GM23338 (cell line): ENCODE results near the gene HORMAD2.

Experiments
- CREB1 ChIP-seq: fragments of 250-450 bp; sonication (Bioruptor Pico); IDR thresholded peaks from 2 replicates; pipeline ENCODE4 v1.5.0; 2020; ENCODE audit warnings: low read depth, mild to moderate bottlenecking, moderate library complexity
- CTCF ChIP-seq, 2 experiments: fragments of 200-600 bp in 1 of 2; sonication (generic) in 1 of 2; conservative IDR thresholded peaks; 2 replicates each; pipeline versions ENCODE4 v1.5.1 to v1.6.1; 2016 to 2017; ENCODE audit warnings: antibody characterized with exemption in 2 of 2, low read depth in 2 of 2, mild to moderate bottlenecking in 2 of 2, moderate library complexity in 1 of 2
- ETS1 ChIP-seq: IDR thresholded peaks from 2 replicates; pipeline ENCODE4 v1.6.1; 2016; ENCODE audit warnings: antibody characterized with exemption
- EZH2 ChIP-seq: fragments of 200-600 bp; sonication (generic); IDR thresholded peaks from one replicate; pipeline ENCODE4 v1.8.0; 2017; ENCODE audit warnings: antibody characterized with exemption, mild to moderate bottlenecking, low read depth; ENCODE audit not compliant: unreplicated experiment
- EZH2phosphoT487 ChIP-seq: fragments of 200-600 bp; sonication (generic); IDR thresholded peaks from one replicate; pipeline ENCODE4 v1.8.1; 2018; ENCODE audit warnings: antibody characterized with exemption; ENCODE audit not compliant: unreplicated experiment
- POLR2AphosphoS5 ChIP-seq: IDR thresholded peaks from 2 replicates; pipeline ENCODE4 v1.6.1; 2016; ENCODE audit warnings: antibody characterized with exemption, low read depth
- REST ChIP-seq: IDR thresholded peaks from one replicate; pipeline ENCODE4 v1.6.1; 2018; ENCODE audit warnings: antibody characterized with exemption; ENCODE audit not compliant: unreplicated experiment
- STAT1 ChIP-seq: IDR thresholded peaks from one replicate; pipeline ENCODE4 v1.6.1; 2016; ENCODE audit warnings: antibody characterized with exemption; ENCODE audit not compliant: unreplicated experiment
- ZNF462 ChIP-seq: fragments of 250-450 bp; sonication (Bioruptor Pico); IDR thresholded peaks from 2 replicates; pipeline ENCODE4 v1.5.0; 2020; ENCODE audit warnings: mild to moderate bottlenecking, moderate library complexity

GRCh38 chr22:30214703-30215407 is 134.6 kb downstream of the HORMAD2 start:
- no peak for TF ChIP-seq REST
- TF ChIP-seq ETS1, result no peak
- no peak for TF ChIP-seq CTCF (conservative IDR thresholded peaks at IDR 0.05; ENCODE audit: low read depth in 2 of 2)
- no peak for TF ChIP-seq POLR2AphosphoS5
- TF ChIP-seq EZH2, result no peak
- no peak for TF ChIP-seq EZH2phosphoT487
- TF ChIP-seq CREB1 (CRISPR knock-in tag), result no peak
- TF ChIP-seq STAT1, result no peak
- no peak for TF ChIP-seq ZNF462
